Trophoblast cell (in vitro differentiated cells and primary cell): ENCODE data around the gene AUTS2.

Experiments
- DNase-seq, 2 donors: peaks; one replicate each; pipeline ENCODE4 v3.0.0-alpha.2; 2016
- H2AFZ ChIP-seq: 2 replicates; pipeline ENCODE4 v1.6.1; 2013; ENCODE audit warnings: low read length, moderate library complexity, mild to moderate bottlenecking; ENCODE audit not compliant: insufficient read depth, poor library complexity
- H2AK5ac ChIP-seq: 2 replicates; pipeline ENCODE4 v1.6.1; 2013; ENCODE audit warnings: mild to moderate bottlenecking, low read length
- H2BK120ac ChIP-seq: 2 replicates; pipeline ENCODE4 v1.6.1; 2013; ENCODE audit warnings: low read length, mild to moderate bottlenecking, moderate library complexity; ENCODE audit not compliant: insufficient read depth, poor library complexity
- H2BK12ac ChIP-seq: 2 replicates; pipeline ENCODE4 v1.6.1; 2013; ENCODE audit warnings: mild to moderate bottlenecking, low read length, moderate library complexity
- H2BK5ac ChIP-seq: 2 replicates; pipeline ENCODE4 v1.6.1; 2013; ENCODE audit warnings: low read length, low read depth, moderate library complexity, mild to moderate bottlenecking; ENCODE audit not compliant: poor library complexity
- H3K14ac ChIP-seq: 2 replicates; pipeline ENCODE4 v1.6.1; 2013; ENCODE audit warnings: mild to moderate bottlenecking, low read length
- H3K18ac ChIP-seq: 2 replicates; pipeline ENCODE4 v1.6.1; 2013; ENCODE audit warnings: mild to moderate bottlenecking, low read length
- H3K23ac ChIP-seq: 2 replicates; pipeline ENCODE4 v1.6.1; 2013; ENCODE audit warnings: low read length
- H3K27ac ChIP-seq: 2 replicates; pipeline ENCODE4 v1.5.1; 2013; ENCODE audit warnings: low read depth, mild to moderate bottlenecking, inconsistent platforms, low read length, moderate library complexity
- H3K27me3 ChIP-seq: 2 replicates; pipeline ENCODE4 v1.6.1; 2013; ENCODE audit warnings: inconsistent platforms, mild to moderate bottlenecking, low read length, moderate library complexity; ENCODE audit not compliant: insufficient read depth
- H3K36me3 ChIP-seq, 2 experiments: 1 replicate in 1 of 2; 2 replicates in 1 of 2; pipeline ENCODE4 v1.6.1; 2013; ENCODE audit warnings: low read length in 2 of 2, mild to moderate bottlenecking in 2 of 2, moderate library complexity in 1 of 2; ENCODE audit not compliant: insufficient read depth in 2 of 2, control insufficient read depth in 1 of 2
- H3K4ac ChIP-seq: 2 replicates; pipeline ENCODE4 v1.6.1; 2013; ENCODE audit warnings: low read depth, mild to moderate bottlenecking, low read length, moderate library complexity
- H3K4me1 ChIP-seq, 2 experiments: 1 replicate in 1 of 2; 2 replicates in 1 of 2; pipeline ENCODE4 v1.6.1; 2013; ENCODE audit warnings: low read length in 2 of 2, mild to moderate bottlenecking in 2 of 2, moderate library complexity in 1 of 2; ENCODE audit not compliant: insufficient read depth in 2 of 2, control insufficient read depth in 1 of 2
- H3K4me2 ChIP-seq: 2 replicates; pipeline ENCODE4 v1.6.1; 2013; ENCODE audit warnings: inconsistent platforms, mild to moderate bottlenecking, low read length, moderate library complexity
- H3K4me3 ChIP-seq: 2 replicates; pipeline ENCODE4 v1.5.1; 2013; ENCODE audit warnings: mild to moderate bottlenecking, low read depth, low read length, inconsistent platforms
- H3K79me1 ChIP-seq: one replicate; pipeline ENCODE4 v1.6.1; 2013; ENCODE audit warnings: low read length
- H3K79me2 ChIP-seq: 2 replicates; pipeline ENCODE4 v1.6.1; 2013; ENCODE audit warnings: low read length, mild to moderate bottlenecking; ENCODE audit not compliant: control insufficient read depth, insufficient read depth, poor library complexity
- H3K9ac ChIP-seq: 2 replicates; pipeline ENCODE4 v1.6.1; 2013; ENCODE audit warnings: mild to moderate bottlenecking, low read length
- H3K9me3 ChIP-seq: 2 replicates; pipeline ENCODE4 v1.6.1; 2013; ENCODE audit warnings: low read depth, mild to moderate bottlenecking, control low read depth, inconsistent platforms, low read length; ENCODE audit not compliant: insufficient read depth
- H4K12ac ChIP-seq: 2 replicates; pipeline ENCODE4 v1.6.1; 2013; ENCODE audit warnings: low read depth, mild to moderate bottlenecking, low read length, moderate library complexity
- H4K8ac ChIP-seq: 2 replicates; pipeline ENCODE4 v1.6.1; 2013; ENCODE audit warnings: low read depth, mild to moderate bottlenecking, low read length, moderate library complexity
- H4K91ac ChIP-seq: one replicate; pipeline ENCODE4 v1.6.1; 2013; ENCODE audit warnings: low read depth, mild to moderate bottlenecking, low read length, moderate library complexity
- WGBS: extraction: QIAGEN DNeasy Blood & Tissue Kit; methylation state at CpG from one replicate; pipeline ENCODE4 v1.1.7; 2013; ENCODE audit warnings: missing lambda C conversion rate; ENCODE audit not compliant: insufficient read length, insufficient coverage; ENCODE audit errors: extremely low coverage; 5-methylcytosine and 5-hydroxymethylcytosine counted together

AUTS2 gene

DNA sequence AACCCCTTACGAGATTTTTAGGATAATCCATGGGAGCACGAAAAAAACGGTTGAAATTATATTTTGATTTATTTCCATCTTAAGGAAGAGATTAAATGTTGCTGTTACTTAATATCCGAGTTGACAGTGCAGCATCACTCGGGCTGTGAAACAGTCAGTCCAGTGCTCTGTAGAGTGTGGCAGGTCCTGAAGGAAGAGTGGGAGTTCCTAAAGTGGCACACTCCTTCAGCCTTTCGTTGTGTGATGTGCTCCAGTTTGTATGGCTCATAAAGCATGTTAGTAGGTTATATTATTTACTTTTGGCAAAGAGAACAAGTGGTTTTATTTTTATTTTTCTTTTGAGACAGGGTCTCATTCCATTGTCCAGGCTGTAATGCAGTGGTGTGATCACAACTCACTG, 358.3 kb downstream of the AUTS2 start:
- no peak overlapping the region for H2AFZ ChIP-seq
- no CpG with 5 or more reads among the region's 6 CpGs for whole genome bisulfite sequencing
- H3K4me1 ChIP-seq = no peaks in the 10 kb centered on the region
- no peak for DNase-seq
- no peak overlapping the region for H3K4me3 ChIP-seq
- H2BK12ac ChIP-seq = no peak overlapping the region
- H3K18ac ChIP-seq = no peak overlapping the region
- H2BK120ac ChIP-seq = no peak overlapping the region
- no peak overlapping the region for H2BK5ac ChIP-seq
- no peak overlapping the region for H4K8ac ChIP-seq
- no peak overlapping the region for H3K23ac ChIP-seq
- H4K12ac ChIP-seq = no peak overlapping the region
- H3K4ac ChIP-seq = no peak overlapping the region
- H3K27ac ChIP-seq = no peak overlapping the region
- H3K79me2 ChIP-seq = no peaks in the 10 kb centered on the region
- no peaks in the 10 kb centered on the region for H3K79me1 ChIP-seq
- H3K4me2 ChIP-seq = no peak overlapping the region
- H3K9ac ChIP-seq = no peak overlapping the region
- H3K9me3 ChIP-seq = no peaks in the 10 kb centered on the region
- no peak overlapping the region for H3K14ac ChIP-seq
- H3K27me3 ChIP-seq = no peaks in the 10 kb centered on the region
- no peak overlapping the region for H2AK5ac ChIP-seq
- H3K36me3 ChIP-seq = no peaks in the 10 kb centered on the region
- H4K91ac ChIP-seq = no peak overlapping the region

DNA sequence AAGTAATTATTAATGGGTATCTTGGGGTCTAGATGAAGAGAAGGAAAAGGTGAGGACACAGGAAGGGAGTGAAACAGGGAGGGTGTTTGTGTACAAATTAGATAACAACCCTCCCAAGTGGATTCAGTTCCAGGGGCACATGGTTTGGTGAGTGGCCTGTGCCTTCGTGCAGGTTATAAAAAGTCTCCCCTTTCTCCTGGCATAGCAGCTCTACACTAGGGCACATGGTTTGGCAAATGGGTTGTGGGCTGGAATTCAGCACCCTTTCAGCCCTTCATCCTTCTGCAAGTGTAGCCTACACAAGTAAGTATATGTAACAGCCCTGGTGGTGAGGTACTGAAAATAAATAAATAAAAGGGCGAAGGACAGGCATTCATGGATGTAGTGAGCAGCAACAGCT, 359.4 kb downstream of the AUTS2 start:
- no peak overlapping the region for H3K23ac ChIP-seq
- no peak overlapping the region for H3K18ac ChIP-seq
- H3K4ac ChIP-seq = no peak overlapping the region
- no peak overlapping the region for H4K91ac ChIP-seq
- H3K9me3 ChIP-seq = no peaks in the 10 kb centered on the region
- no peak overlapping the region for H2AK5ac ChIP-seq
- DNase-seq = no peak
- no peak overlapping the region for H4K8ac ChIP-seq
- WGBS = no CpG with 5 or more reads among the region's 2 CpGs
- no peak overlapping the region for H2BK12ac ChIP-seq
- no peaks in the 10 kb centered on the region for H3K79me2 ChIP-seq
- H2BK120ac ChIP-seq = no peak overlapping the region
- no peak overlapping the region for H2BK5ac ChIP-seq
- no peak overlapping the region for H3K4me3 ChIP-seq
- no peak overlapping the region for H3K9ac ChIP-seq
- no peak overlapping the region for H4K12ac ChIP-seq
- no peak overlapping the region for H2AFZ ChIP-seq
- H3K4me2 ChIP-seq = no peak overlapping the region
- no peaks in the 10 kb centered on the region for H3K27me3 ChIP-seq
- H3K4me1 ChIP-seq = no peaks in the 10 kb centered on the region
- H3K14ac ChIP-seq = no peak overlapping the region
- H3K79me1 ChIP-seq = no peaks in the 10 kb centered on the region
- no peaks in the 10 kb centered on the region for H3K36me3 ChIP-seq
- no peak overlapping the region for H3K27ac ChIP-seq

DNA sequence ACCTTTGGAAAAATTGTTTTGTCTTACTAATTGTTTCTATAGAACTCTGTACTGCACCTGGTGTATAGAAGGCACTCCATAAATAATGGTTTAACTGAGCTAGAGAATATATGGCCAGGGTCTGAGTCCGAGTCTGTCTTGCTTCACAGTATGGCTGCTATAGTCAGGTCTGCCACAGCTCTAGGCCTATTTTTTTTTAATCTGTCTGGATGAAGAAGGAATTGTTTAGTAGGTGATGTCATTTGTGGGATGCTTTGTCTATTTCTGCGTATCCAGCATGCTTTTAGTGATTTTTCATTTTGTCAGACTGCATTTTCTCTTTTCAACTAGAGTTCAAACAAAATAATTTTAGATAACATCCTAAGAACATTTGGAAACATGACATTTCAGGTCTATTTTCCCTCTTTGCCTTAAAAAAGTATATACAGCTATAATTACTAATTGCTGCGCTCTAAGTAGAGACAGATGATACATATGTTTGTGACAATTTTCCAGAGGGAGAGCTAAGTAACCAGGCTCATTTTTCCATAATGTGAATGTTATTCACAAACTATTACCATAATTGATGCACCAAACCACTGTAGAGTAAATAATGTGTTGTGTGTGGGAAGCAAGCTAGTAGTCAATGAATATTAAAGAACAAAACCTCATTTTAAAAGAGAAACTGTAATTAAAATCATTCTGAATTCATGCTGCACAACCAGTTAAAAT, 361.7 kb downstream of the AUTS2 start:
- H2BK12ac ChIP-seq = no peak overlapping the region
- no peak overlapping the region for H2AFZ ChIP-seq
- H2AK5ac ChIP-seq = no peak overlapping the region
- DNase-seq = no peak
- H2BK5ac ChIP-seq = no peak overlapping the region
- H3K4ac ChIP-seq = no peak overlapping the region
- H3K23ac ChIP-seq = no peak overlapping the region
- no CpG with 5 or more reads among the region's 3 CpGs for WGBS
- H4K12ac ChIP-seq = no peak overlapping the region
- no peak overlapping the region for H3K4me3 ChIP-seq
- no peak overlapping the region for H4K8ac ChIP-seq
- H3K18ac ChIP-seq = no peak overlapping the region
- no peaks in the 10 kb centered on the region for H3K79me1 ChIP-seq
- H2BK120ac ChIP-seq = no peak overlapping the region
- no peaks in the 10 kb centered on the region for H3K4me1 ChIP-seq
- no peak overlapping the region for H4K91ac ChIP-seq
- H3K79me2 ChIP-seq = no peaks in the 10 kb centered on the region
- H3K27ac ChIP-seq = no peak overlapping the region
- no peak overlapping the region for H3K14ac ChIP-seq
- no peaks in the 10 kb centered on the region for H3K27me3 ChIP-seq
- H3K36me3 ChIP-seq = no peaks in the 10 kb centered on the region
- no peak overlapping the region for H3K4me2 ChIP-seq
- no peak overlapping the region for H3K9ac ChIP-seq
- no peaks in the 10 kb centered on the region for H3K9me3 ChIP-seq

- H3K23ac ChIP-seq = no peak overlapping the region
- no peak for DNase-seq
- H2BK120ac ChIP-seq = no peak overlapping the region
- no peak overlapping the region for H3K27ac ChIP-seq
- no peak overlapping the region for H3K9ac ChIP-seq
- H3K4ac ChIP-seq = no peak overlapping the region
- no peaks in the 10 kb centered on the region for H3K79me1 ChIP-seq
- H2AK5ac ChIP-seq = no peak overlapping the region
- no peak overlapping the region for H4K12ac ChIP-seq
- H3K9me3 ChIP-seq = no peaks in the 10 kb centered on the region
- no peak overlapping the region for H3K14ac ChIP-seq
- no peak overlapping the region for H2BK12ac ChIP-seq
- H3K36me3 ChIP-seq = no peaks in the 10 kb centered on the region
- no peak overlapping the region for H3K18ac ChIP-seq
- H3K27me3 ChIP-seq = no peaks in the 10 kb centered on the region
- H3K4me1 ChIP-seq = no peaks in the 10 kb centered on the region
- no peak overlapping the region for H2AFZ ChIP-seq
- H4K91ac ChIP-seq = no peak overlapping the region
- H2BK5ac ChIP-seq = no peak overlapping the region
- H3K79me2 ChIP-seq = no peaks in the 10 kb centered on the region
- H3K4me3 ChIP-seq = no peak overlapping the region
- no peak overlapping the region for H4K8ac ChIP-seq
- H3K4me2 ChIP-seq = no peak overlapping the region
Measured at GRCh38 chr7:69961436-69961835, 363.2 kb downstream of the AUTS2 start.
